ENCODE results near the gene ZNF709.
"Not testable (repeated sequence)": the region's sequence is repeated elsewhere in the genome, so short reads cannot be mapped to it uniquely, and the experiment has no call there.

ZNF709 gene

GRCh38 chr19:12450844-12451243 lies 33.8 kb downstream of the ZNF709 start:
- DNase-seq (ENCODE audit: low spot score), result no peak

GRCh38 chr19:12448808-12449207 lies 35.8 kb downstream of the ZNF709 start:
- no peak for DNase-seq (ENCODE audit: low spot score)

GRCh38 chr19:12440541-12441316 lies 43.9 kb downstream of the ZNF709 start, which contains the start of gene ZNF443:
TSS of gene ZNF443 (minus strand) at chr19:12441021. CDS start at chr19:12440914, 107 bp downstream.
- DNase-seq (ENCODE audit: low spot score), result peak; percentile 98

- peak; percentile 31 for DNase-seq (ENCODE audit: low spot score)
Measured at GRCh38 chr19:12439686-12440540, 44.7 kb downstream of the ZNF709 start.

GRCh38 chr19:12430726-12431299 lies 53.8 kb downstream of the ZNF709 start:
- not testable (repeated sequence) for DNase-seq (ENCODE audit: low spot score)

GRCh38 chr19:12425888-12426274 lies 58.7 kb downstream of the ZNF709 start:
- no peak for DNase-seq (ENCODE audit: low spot score)

GRCh38 chr19:12425236-12425887 lies 59.3 kb downstream of the ZNF709 start:
- DNase-seq (ENCODE audit: low spot score), result no peak

GRCh38 chr19:12417273-12417672 lies 67.3 kb downstream of the ZNF709 start:
- DNase-seq (ENCODE audit: low spot score), result not testable (repeated sequence)

- no peak for DNase-seq (ENCODE audit: low spot score)
Measured at GRCh38 chr19:12411893-12412292, 72.7 kb downstream of the ZNF709 start.
